Osteoblast (primary cell): ENCODE measurements around the gene NACC2. TPM values are rescaled to one million over a fixed set of nuclear protein-coding genes. Genes with fewer than 3 reads are reported as not detected.

ENCODE experiments used
- DNase-seq: peaks from one replicate; pipeline ENCODE4 v3.0.0; 2011; ENCODE audit warnings: low spot score, mixed read lengths; ENCODE audit not compliant: insufficient read length; ENCODE audit errors: missing footprints
- H2AFZ ChIP-seq: 2 replicates; pipeline ENCODE4 v1.6.0; 2011; ENCODE audit warnings: mild to moderate bottlenecking, low read length
- H3K27ac ChIP-seq: 2 replicates; pipeline ENCODE4 v1.5.1; 2011; ENCODE audit warnings: mild to moderate bottlenecking, low read depth, low read length, moderate library complexity
- H3K27me3 ChIP-seq: 2 replicates; pipeline ENCODE4 v1.6.0; 2012; ENCODE audit warnings: mild to moderate bottlenecking, control low read depth, inconsistent platforms, low read length, moderate library complexity; ENCODE audit not compliant: insufficient read depth
- H3K36me3 ChIP-seq: 2 replicates; pipeline ENCODE4 v1.5.1; 2011; ENCODE audit warnings: mild to moderate bottlenecking, low read length, control low read depth, moderate library complexity; ENCODE audit not compliant: insufficient read depth
- H3K4me1 ChIP-seq: 2 replicates; pipeline ENCODE4 v1.5.1; 2011; ENCODE audit warnings: mild to moderate bottlenecking, low read length, control low read depth, moderate library complexity; ENCODE audit not compliant: insufficient read depth
- H3K4me2 ChIP-seq: 2 replicates; pipeline ENCODE4 v1.6.0; 2011; ENCODE audit warnings: mild to moderate bottlenecking, low read length; ENCODE audit not compliant: insufficient read depth
- H3K4me3 ChIP-seq: fragments of 200-600 bp; sonication (generic); 3 replicates; pipeline ENCODE4 v1.5.1; 2012; ENCODE audit warnings: mild to moderate bottlenecking, low read length, inconsistent platforms; ENCODE audit not compliant: insufficient read depth
- H3K79me2 ChIP-seq: 2 replicates; pipeline ENCODE4 v1.6.0; 2012; ENCODE audit warnings: mild to moderate bottlenecking, low read length, control low read depth, inconsistent platforms; ENCODE audit not compliant: insufficient read depth
- H3K9me3 ChIP-seq: 2 replicates; pipeline ENCODE4 v1.5.1; 2011; ENCODE audit warnings: low read depth, low read length, control low read depth
- H4K20me1 ChIP-seq: 2 replicates; pipeline ENCODE4 v1.6.0; 2012; ENCODE audit warnings: mild to moderate bottlenecking, low read length, control low read depth; ENCODE audit not compliant: insufficient read depth
- CTCF ChIP-seq: IDR thresholded peaks from 2 replicates; pipeline ENCODE4 v1.5.1; 2011; ENCODE audit warnings: mild to moderate bottlenecking, low read depth, low read length, moderate library complexity; ENCODE audit errors: extremely low read depth
- total RNA-seq: library from RNA; depleted of rRNA; stranded (reverse); fragments of >200 nt; gene quantifications from 2 replicates; pipeline ENCODE4 v1.2.3, GENCODE V29; 2012

The NACC2 gene
- total RNA-seq, 1 donor, result 32.9 TPM

GRCh38 chr9:136092353-136092650 lies 2.8 kb downstream of the NACC2 start:
- peaks cover 62% of the 10 kb centered on the region for H4K20me1 ChIP-seq
- no peaks in the 10 kb centered on the region for H3K27me3 ChIP-seq
- H3K4me2 ChIP-seq, result no peak overlapping the region
- H3K27ac ChIP-seq, result no peak overlapping the region
- H3K4me3 ChIP-seq, result no peak overlapping the region
- TF ChIP-seq CTCF, result no peak
- peak; percentile 81 for DNase-seq
- no peaks in the 10 kb centered on the region for H3K9me3 ChIP-seq
- no peak overlapping the region for H2AFZ ChIP-seq
- peaks cover 10% of the 10 kb centered on the region for H3K4me1 ChIP-seq
- no peaks in the 10 kb centered on the region for H3K36me3 ChIP-seq
- H3K79me2 ChIP-seq, result peaks cover 70% of the 10 kb centered on the region

- Histone ChIP-seq H3K79me2 (peaks cover 75% of the 10 kb centered on the region), H2AFZ (no peak overlapping the region), H3K4me2 (no peak overlapping the region), H4K20me1 (peaks cover 67% of the 10 kb centered on the region), H3K9me3 (no peaks in the 10 kb centered on the region), H3K27ac (no peak overlapping the region), H3K4me1 (peaks cover 10% of the 10 kb centered on the region), H3K4me3 (no peak overlapping the region), H3K36me3 (no peaks in the 10 kb centered on the region), H3K27me3 (no peaks in the 10 kb centered on the region)
- DNase-seq, result peak; percentile 76
- no peak for TF ChIP-seq CTCF
Measured at GRCh38 chr9:136091582-136092352, 3.3 kb downstream of the NACC2 start.

GRCh38 chr9:136090768-136091581 lies 4.1 kb downstream of the NACC2 start:
- Histone ChIP-seq H2AFZ (no peak overlapping the region), H3K9me3 (no peaks in the 10 kb centered on the region), H3K4me3 (no peak overlapping the region), H4K20me1 (peaks cover 67% of the 10 kb centered on the region), H3K27me3 (no peaks in the 10 kb centered on the region), H3K79me2 (peaks cover 83% of the 10 kb centered on the region), H3K4me2 (no peak overlapping the region), H3K36me3 (no peaks in the 10 kb centered on the region), H3K27ac (no peak overlapping the region), H3K4me1 (peaks cover 9% of the 10 kb centered on the region)
- TF ChIP-seq CTCF, result no peak
- DNase-seq, result peak; percentile 89

GRCh38 chr9:136090056-136090735 lies 4.9 kb downstream of the NACC2 start:
- no peak for TF ChIP-seq CTCF
- Histone ChIP-seq H3K4me3 (no peak overlapping the region), H3K9me3 (no peaks in the 10 kb centered on the region), H4K20me1 (peaks cover 67% of the 10 kb centered on the region), H3K4me2 (no peak overlapping the region), H3K4me1 (peaks cover 7% of the 10 kb centered on the region), H3K27me3 (no peaks in the 10 kb centered on the region), H3K79me2 (peaks cover 91% of the 10 kb centered on the region), H2AFZ (no peak overlapping the region), H3K36me3 (no peaks in the 10 kb centered on the region), H3K27ac (no peak overlapping the region)
- peak; percentile 85 for DNase-seq
